WERI-Rb-1 (cell line): ENCODE results near the gene FAM117A.

Source experiments
- DNase-seq: peaks from one replicate; pipeline ENCODE4 v3.0.0-alpha.2; 2020
- H3K27ac ChIP-seq: fragments of 250-450 bp; sonication (Bioruptor Pico); 2 replicates; pipeline ENCODE4 v1.5.1; 2020; ENCODE audit warnings: mild to moderate bottlenecking, moderate library complexity
- H3K27me3 ChIP-seq: fragments of 250-450 bp; sonication (Bioruptor Pico); 2 replicates; pipeline ENCODE4 v1.5.1; 2021; ENCODE audit warnings: mild to moderate bottlenecking, low read depth, moderate library complexity; ENCODE audit not compliant: insufficient read depth, severe bottlenecking
- H3K36me3 ChIP-seq: fragments of 250-450 bp; sonication (Bioruptor Pico); 2 replicates; pipeline ENCODE4 v1.5.1; 2020; ENCODE audit warnings: mild to moderate bottlenecking, moderate library complexity
- H3K4me3 ChIP-seq: 2 replicates; pipeline ENCODE4 v1.5.1; 2011; ENCODE audit warnings: low read depth, mild to moderate bottlenecking, control low read depth, low read length
- H3K9me3 ChIP-seq: fragments of 250-450 bp; sonication (Bioruptor Pico); 2 replicates; pipeline ENCODE4 v1.5.1; 2021; ENCODE audit warnings: mild to moderate bottlenecking, moderate library complexity; ENCODE audit not compliant: severe bottlenecking
- TF ChIP-seq, protein P1 (sequence below): IDR thresholded peaks from 2 replicates; pipeline ENCODE4 v1.5.1; 2011; ENCODE audit warnings: low read depth, mild to moderate bottlenecking, control low read depth, inconsistent platforms, low read length

Gene FAM117A

DNA sequence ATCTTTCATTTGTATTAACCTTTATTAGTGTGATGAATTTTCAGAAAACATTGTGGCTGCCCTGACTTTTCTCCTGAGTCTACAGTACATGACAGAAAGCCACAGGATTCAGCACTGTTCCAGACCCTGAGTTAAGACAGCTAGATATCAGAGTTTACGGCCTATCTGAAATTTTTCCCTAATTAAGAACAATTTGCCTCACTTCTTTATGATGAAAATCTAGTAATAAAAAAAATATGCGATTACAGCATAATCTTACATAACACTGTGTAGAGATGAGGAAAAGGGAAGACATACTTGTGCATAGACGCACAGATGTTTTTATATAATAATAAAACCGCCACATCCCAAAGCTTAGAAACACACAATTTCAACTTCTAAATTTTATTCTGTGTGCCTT lies 93.3 kb downstream of the FAM117A start:
- H3K36me3 ChIP-seq: peaks cover 42% of the 10 kb centered on the region
- H3K27ac ChIP-seq: no peak overlapping the region
- no peaks in the 10 kb centered on the region for H3K27me3 ChIP-seq
- no peak overlapping the region for H3K4me3 ChIP-seq
- TF ChIP-seq, protein P1, sequence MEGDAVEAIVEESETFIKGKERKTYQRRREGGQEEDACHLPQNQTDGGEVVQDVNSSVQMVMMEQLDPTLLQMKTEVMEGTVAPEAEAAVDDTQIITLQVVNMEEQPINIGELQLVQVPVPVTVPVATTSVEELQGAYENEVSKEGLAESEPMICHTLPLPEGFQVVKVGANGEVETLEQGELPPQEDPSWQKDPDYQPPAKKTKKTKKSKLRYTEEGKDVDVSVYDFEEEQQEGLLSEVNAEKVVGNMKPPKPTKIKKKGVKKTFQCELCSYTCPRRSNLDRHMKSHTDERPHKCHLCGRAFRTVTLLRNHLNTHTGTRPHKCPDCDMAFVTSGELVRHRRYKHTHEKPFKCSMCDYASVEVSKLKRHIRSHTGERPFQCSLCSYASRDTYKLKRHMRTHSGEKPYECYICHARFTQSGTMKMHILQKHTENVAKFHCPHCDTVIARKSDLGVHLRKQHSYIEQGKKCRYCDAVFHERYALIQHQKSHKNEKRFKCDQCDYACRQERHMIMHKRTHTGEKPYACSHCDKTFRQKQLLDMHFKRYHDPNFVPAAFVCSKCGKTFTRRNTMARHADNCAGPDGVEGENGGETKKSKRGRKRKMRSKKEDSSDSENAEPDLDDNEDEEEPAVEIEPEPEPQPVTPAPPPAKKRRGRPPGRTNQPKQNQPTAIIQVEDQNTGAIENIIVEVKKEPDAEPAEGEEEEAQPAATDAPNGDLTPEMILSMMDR: no peak
- no peak for DNase-seq
- no peaks in the 10 kb centered on the region for H3K9me3 ChIP-seq

DNA sequence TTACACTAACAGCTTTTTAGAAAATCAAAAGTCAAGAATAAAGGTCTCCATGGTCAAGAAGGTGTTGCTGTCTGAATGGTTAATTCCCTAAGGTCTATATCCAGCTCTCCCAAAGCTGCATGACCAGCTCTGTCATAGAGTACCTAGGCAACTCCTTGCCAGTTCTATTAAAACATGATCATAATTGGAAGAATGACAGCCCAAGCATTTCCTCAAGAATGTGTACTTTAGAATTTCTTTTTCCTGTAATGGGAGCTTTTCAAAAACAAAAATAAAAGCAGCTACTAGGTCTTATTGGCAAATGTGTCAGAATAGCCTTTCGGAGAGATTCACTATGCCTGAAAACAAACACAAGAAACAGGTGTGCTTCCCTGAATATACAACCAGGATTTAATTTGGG lies 93.9 kb downstream of the FAM117A start:
- Histone ChIP-seq H3K9me3 (no peaks in the 10 kb centered on the region), H3K4me3 (no peak overlapping the region), H3K27me3 (no peaks in the 10 kb centered on the region), H3K27ac (no peak overlapping the region), H3K36me3 (peaks cover 36% of the 10 kb centered on the region)
- TF ChIP-seq, protein P1: no peak
- DNase-seq: no peak

DNA sequence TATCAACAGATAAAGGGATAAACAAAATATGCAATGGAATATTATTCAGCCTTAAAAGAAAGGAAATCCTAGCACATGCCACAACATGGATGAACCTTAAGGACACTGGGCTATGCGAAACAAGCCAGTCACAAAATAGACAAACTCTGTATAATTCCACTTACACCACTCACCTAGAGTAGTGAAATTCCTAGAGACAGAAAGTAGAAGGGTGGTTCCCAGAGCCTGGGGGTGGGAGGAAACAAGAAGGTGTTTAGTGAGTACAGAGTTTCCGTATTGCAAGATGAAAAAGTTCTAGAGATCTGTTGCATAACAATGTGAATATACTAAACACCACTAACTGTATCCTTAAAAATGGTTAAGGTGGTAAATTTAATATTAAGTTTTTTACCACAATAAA lies 96.1 kb downstream of the FAM117A start:
- H3K27me3 ChIP-seq: no peaks in the 10 kb centered on the region
- H3K9me3 ChIP-seq: no peaks in the 10 kb centered on the region
- H3K36me3 ChIP-seq: peaks cover 21% of the 10 kb centered on the region
- DNase-seq: no peak
- TF ChIP-seq, protein P1: no peak
- no peak overlapping the region for H3K4me3 ChIP-seq
- H3K27ac ChIP-seq: no peak overlapping the region

DNA sequence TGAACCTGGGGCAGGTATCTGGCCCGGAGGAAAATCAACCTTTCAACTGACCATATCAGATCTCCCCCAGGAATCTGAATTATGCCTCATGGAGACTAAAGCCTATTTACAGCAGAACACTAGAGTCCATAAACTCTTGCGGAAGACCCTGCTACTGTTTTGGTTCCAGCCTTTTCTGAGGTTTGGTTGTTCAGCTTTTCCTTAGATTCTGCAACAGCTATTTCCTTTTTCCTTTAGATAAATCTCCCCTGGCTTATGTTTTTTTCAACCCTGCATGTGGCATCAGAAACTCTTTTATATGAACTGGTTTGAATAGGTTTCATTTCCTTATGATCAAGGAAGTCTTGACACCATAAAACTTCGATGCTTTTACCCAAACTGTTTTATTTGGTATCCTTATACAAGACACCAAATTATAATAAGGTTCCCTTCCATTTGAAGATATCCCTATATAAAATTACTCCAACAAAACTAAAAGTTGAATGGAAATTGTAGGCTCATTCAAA lies 99.2 kb downstream of the FAM117A start:
- peaks cover 16% of the 10 kb centered on the region for H3K36me3 ChIP-seq
- H3K27ac ChIP-seq: no peak overlapping the region
- no peak overlapping the region for H3K4me3 ChIP-seq
- H3K27me3 ChIP-seq: no peaks in the 10 kb centered on the region
- no peak for DNase-seq
- H3K9me3 ChIP-seq: no peaks in the 10 kb centered on the region
- TF ChIP-seq, protein P1: no peak
